ENCODE results near the gene KDM1A.

The KDM1A gene

DNA sequence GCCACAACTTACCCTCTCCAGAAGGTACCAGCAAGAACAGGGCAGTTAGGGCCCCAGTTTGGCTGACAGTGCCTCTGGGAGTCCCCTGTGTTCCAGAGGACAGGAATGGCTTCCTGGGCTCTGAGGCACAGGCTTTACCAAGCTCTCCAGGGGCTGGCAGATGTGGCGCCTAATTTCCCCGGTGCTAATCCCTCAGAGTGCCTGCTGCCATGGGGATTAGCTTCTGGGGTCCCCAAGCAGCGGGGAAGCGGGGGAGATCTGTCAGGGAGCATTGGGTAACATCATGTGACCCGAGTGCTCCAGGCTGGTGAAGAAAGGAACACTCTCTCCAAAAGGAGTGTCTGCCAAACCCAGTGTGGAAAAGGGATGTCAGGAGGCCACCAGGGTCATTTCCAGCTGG lies 46.5 kb upstream of the KDM1A start, which contains the start of gene LACTBL1:
TSS of gene LACTBL1 (minus strand) at position 107 of the 400 bp plus-strand sequence. CDS start 550 bp downstream, outside the sequence.
- Histone ChIP-seq H3K79me1 (ENCODE audit: low read length) (no peaks in the 10 kb centered on the region), H3K4me3 (ENCODE audit: low read depth, low read length) (no peak within 1 kb of the TSS), H2AK5ac (ENCODE audit: low read length) (no peak within 1 kb of the TSS), H3K27ac (ENCODE audit: low read depth, low read length) (no peak within 1 kb of the TSS), H3K18ac (ENCODE audit: low read length) (no peak within 1 kb of the TSS), H3K14ac (ENCODE audit: low read length) (no peak within 1 kb of the TSS), H4K12ac (ENCODE audit: low read depth, low read length) (no peak within 1 kb of the TSS), H4K91ac (ENCODE audit: low read depth, low read length) (no peak within 1 kb of the TSS), H2BK5ac (ENCODE audit: low read depth, low read length, poor library complexity) (no peak within 1 kb of the TSS), H2AFZ (ENCODE audit: insufficient read depth, low read length, poor library complexity) (no peak within 1 kb of the TSS), H3K9ac (ENCODE audit: low read length) (no peak within 1 kb of the TSS), H2BK12ac (ENCODE audit: low read length) (no peak within 1 kb of the TSS), H3K4me2 (ENCODE audit: low read length) (no peak within 1 kb of the TSS), H3K36me3 (ENCODE audit: control insufficient read depth in 1 of 2, insufficient read depth in 2 of 2, low read length in 2 of 2) (no peaks in the 10 kb centered on the region), H4K8ac (ENCODE audit: low read depth, low read length) (no peak within 1 kb of the TSS), H3K23ac (ENCODE audit: low read length) (no peak within 1 kb of the TSS), H3K9me3 (ENCODE audit: insufficient read depth, low read depth, low read length) (no peaks in the 10 kb centered on the region), H2BK120ac (ENCODE audit: insufficient read depth, low read length, poor library complexity) (no peak within 1 kb of the TSS), H3K27me3 (ENCODE audit: insufficient read depth, low read length) (no peaks in the 10 kb centered on the region), H3K79me2 (ENCODE audit: control insufficient read depth, insufficient read depth, low read length, poor library complexity) (no peaks in the 10 kb centered on the region), H3K4ac (ENCODE audit: low read depth, low read length) (no peak within 1 kb of the TSS), H3K4me1 (ENCODE audit: control insufficient read depth in 1 of 2, insufficient read depth in 2 of 2, low read length in 2 of 2) (peaks cover 3 to 7% of the 10 kb centered on the region in 2 experiments)
- no peak for DNase-seq
- WGBS (ENCODE audit: extremely low coverage, insufficient coverage, insufficient read length): no CpG with 5 or more reads among the region's 5 CpGs

DNA sequence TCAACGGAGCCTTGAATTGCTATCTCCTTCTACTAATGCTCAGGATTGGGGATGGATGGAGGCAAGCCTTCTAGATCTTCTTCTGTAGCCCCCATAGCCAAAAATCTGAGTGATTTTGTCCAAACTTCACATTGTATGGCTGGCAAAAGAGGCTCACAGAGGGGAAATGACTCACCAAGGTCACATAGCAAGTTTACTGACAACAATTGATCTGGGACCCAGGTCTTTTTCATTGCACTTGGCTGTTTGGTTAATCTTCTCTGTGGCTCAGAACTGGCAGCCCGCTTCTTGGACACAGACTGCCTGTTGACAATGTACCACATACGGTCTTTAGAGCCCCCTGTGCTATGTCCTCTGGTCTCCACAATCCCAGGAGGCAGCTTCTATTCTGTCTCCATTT lies 43.6 kb upstream of the KDM1A start:
- H4K12ac ChIP-seq (ENCODE audit: low read depth, low read length): no peak overlapping the region
- WGBS (ENCODE audit: extremely low coverage, insufficient coverage, insufficient read length): no CpG with 5 or more reads among the region's 3 CpGs
- no peaks in the 10 kb centered on the region for H3K27me3 ChIP-seq (ENCODE audit: insufficient read depth, low read length)

GRCh38 chr1:22976127-22976460 lies 43.2 kb upstream of the KDM1A start:
- no peak overlapping the region for H3K4me3 ChIP-seq (ENCODE audit: low read depth, low read length)
- H3K14ac ChIP-seq (ENCODE audit: low read length): no peak overlapping the region
- H4K91ac ChIP-seq (ENCODE audit: low read depth, low read length): no peak overlapping the region
- no peak overlapping the region for H2AK5ac ChIP-seq (ENCODE audit: low read length)
- H3K27ac ChIP-seq (ENCODE audit: low read depth, low read length): no peak overlapping the region
- WGBS (ENCODE audit: extremely low coverage, insufficient coverage, insufficient read length): no CpG with 5 or more reads among the region's 4 CpGs
- H2AFZ ChIP-seq (ENCODE audit: insufficient read depth, low read length, poor library complexity): peak overlapping the region; percentile 10
- H4K8ac ChIP-seq (ENCODE audit: low read depth, low read length): peak overlapping the region; percentile 64
- no peaks in the 10 kb centered on the region for H3K27me3 ChIP-seq (ENCODE audit: insufficient read depth, low read length)
- no peak overlapping the region for H2BK120ac ChIP-seq (ENCODE audit: insufficient read depth, low read length, poor library complexity)
- H3K79me1 ChIP-seq (ENCODE audit: low read length): no peaks in the 10 kb centered on the region
- H3K23ac ChIP-seq (ENCODE audit: low read length): no peak overlapping the region
- no peak overlapping the region for H3K9ac ChIP-seq (ENCODE audit: low read length)
- H3K18ac ChIP-seq (ENCODE audit: low read length): no peak overlapping the region
- H3K4me2 ChIP-seq (ENCODE audit: low read length): no peak overlapping the region
- H2BK5ac ChIP-seq (ENCODE audit: low read depth, low read length, poor library complexity): no peak overlapping the region
- DNase-seq: no peak
- H3K36me3 ChIP-seq (ENCODE audit: control insufficient read depth in 1 of 2, insufficient read depth in 2 of 2, low read length in 2 of 2): no peaks in the 10 kb centered on the region
- peak overlapping the region; percentile 51 for H4K12ac ChIP-seq (ENCODE audit: low read depth, low read length)
- H3K4ac ChIP-seq (ENCODE audit: low read depth, low read length): no peak overlapping the region
- H2BK12ac ChIP-seq (ENCODE audit: low read length): no peak overlapping the region
- no peaks in the 10 kb centered on the region for H3K79me2 ChIP-seq (ENCODE audit: control insufficient read depth, insufficient read depth, low read length, poor library complexity)
- H3K9me3 ChIP-seq (ENCODE audit: insufficient read depth, low read depth, low read length): no peaks in the 10 kb centered on the region
- H3K4me1 ChIP-seq (ENCODE audit: control insufficient read depth in 1 of 2, insufficient read depth in 2 of 2, low read length in 2 of 2): peaks cover 3 to 7% of the 10 kb centered on the region in 2 experiments

More for the DNA sequence above, 43.6 kb upstream of the KDM1A start:
- Histone ChIP-seq H3K9me3 (ENCODE audit: insufficient read depth, low read depth, low read length) (no peaks in the 10 kb centered on the region), H3K4me1 (ENCODE audit: control insufficient read depth in 1 of 2, insufficient read depth in 2 of 2, low read length in 2 of 2) (peaks cover 3 to 7% of the 10 kb centered on the region in 2 experiments), H3K27ac (ENCODE audit: low read depth, low read length) (no peak overlapping the region), H2BK120ac (ENCODE audit: insufficient read depth, low read length, poor library complexity) (no peak overlapping the region), H3K14ac (ENCODE audit: low read length) (no peak overlapping the region), H2AK5ac (ENCODE audit: low read length) (no peak overlapping the region), H3K36me3 (ENCODE audit: control insufficient read depth in 1 of 2, insufficient read depth in 2 of 2, low read length in 2 of 2) (no peaks in the 10 kb centered on the region), H3K4ac (ENCODE audit: low read depth, low read length) (no peak overlapping the region), H3K79me1 (ENCODE audit: low read length) (no peaks in the 10 kb centered on the region), H4K91ac (ENCODE audit: low read depth, low read length) (no peak overlapping the region), H4K8ac (ENCODE audit: low read depth, low read length) (peak overlapping the region; percentile 17), H3K18ac (ENCODE audit: low read length) (no peak overlapping the region), H3K23ac (ENCODE audit: low read length) (no peak overlapping the region), H3K4me2 (ENCODE audit: low read length) (no peak overlapping the region), H3K4me3 (ENCODE audit: low read depth, low read length) (no peak overlapping the region), H3K79me2 (ENCODE audit: control insufficient read depth, insufficient read depth, low read length, poor library complexity) (no peaks in the 10 kb centered on the region), H2BK5ac (ENCODE audit: low read depth, low read length, poor library complexity) (no peak overlapping the region), H2BK12ac (ENCODE audit: low read length) (no peak overlapping the region), H3K9ac (ENCODE audit: low read length) (no peak overlapping the region), H2AFZ (ENCODE audit: insufficient read depth, low read length, poor library complexity) (no peak overlapping the region)
- DNase-seq: no peak

DNA sequence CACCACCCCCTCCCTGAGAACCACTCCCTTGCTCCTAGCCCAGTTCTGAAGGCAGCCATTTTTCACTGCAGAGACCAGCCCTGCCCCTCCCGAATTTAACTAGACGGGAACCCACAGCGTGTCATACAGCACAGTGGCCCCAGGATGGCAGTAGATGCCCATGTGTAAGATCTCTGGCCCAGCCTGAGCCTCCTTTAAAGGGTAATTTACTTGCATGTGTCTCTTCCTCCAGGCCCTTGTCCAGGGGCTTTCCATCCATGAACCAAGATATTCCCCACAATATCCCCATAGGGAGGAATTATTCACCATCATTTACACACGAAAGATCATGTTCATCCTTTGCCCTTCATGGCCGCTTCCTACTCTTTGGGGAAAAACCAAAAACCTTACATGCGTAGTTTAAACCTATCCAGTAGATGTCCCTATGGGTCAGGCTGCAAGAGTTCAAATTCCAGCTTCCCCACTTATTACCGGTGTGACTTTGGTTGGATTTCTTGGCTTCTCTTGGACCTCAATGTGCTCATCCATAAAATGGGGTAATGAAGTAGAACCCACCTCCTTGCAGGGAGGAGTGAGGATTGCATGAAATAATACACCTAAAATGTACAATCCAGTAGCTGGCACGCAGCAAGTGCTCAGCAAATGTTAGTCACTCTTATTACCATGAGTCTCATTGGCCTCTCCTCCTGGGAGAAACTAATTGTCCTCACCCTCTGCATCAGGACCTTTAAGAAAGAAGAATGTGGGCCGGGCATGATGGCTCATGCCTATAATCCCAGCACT lies 42.6 kb upstream of the KDM1A start:
- no peak overlapping the region for H2BK120ac ChIP-seq (ENCODE audit: insufficient read depth, low read length, poor library complexity)
- peak overlapping the region; percentile 64 for H4K8ac ChIP-seq (ENCODE audit: low read depth, low read length)
- H3K79me1 ChIP-seq (ENCODE audit: low read length): no peaks in the 10 kb centered on the region
- no peak overlapping the region for H3K18ac ChIP-seq (ENCODE audit: low read length)
- no peak overlapping the region for H3K4ac ChIP-seq (ENCODE audit: low read depth, low read length)
- peak overlapping the region; percentile 10 for H2AFZ ChIP-seq (ENCODE audit: insufficient read depth, low read length, poor library complexity)
- peaks cover 0 to 4% of the 10 kb centered on the region in 2 experiments for H3K4me1 ChIP-seq (ENCODE audit: control insufficient read depth in 1 of 2, insufficient read depth in 2 of 2, low read length in 2 of 2)
- H4K12ac ChIP-seq (ENCODE audit: low read depth, low read length): peak overlapping the region; percentile 51
- no peak overlapping the region for H2AK5ac ChIP-seq (ENCODE audit: low read length)
- no peaks in the 10 kb centered on the region for H3K36me3 ChIP-seq (ENCODE audit: control insufficient read depth in 1 of 2, insufficient read depth in 2 of 2, low read length in 2 of 2)
- H3K79me2 ChIP-seq (ENCODE audit: control insufficient read depth, insufficient read depth, low read length, poor library complexity): no peaks in the 10 kb centered on the region
- H2BK12ac ChIP-seq (ENCODE audit: low read length): no peak overlapping the region
- no peaks in the 10 kb centered on the region for H3K9me3 ChIP-seq (ENCODE audit: insufficient read depth, low read depth, low read length)
- H3K4me3 ChIP-seq (ENCODE audit: low read depth, low read length): no peak overlapping the region
- H3K27ac ChIP-seq (ENCODE audit: low read depth, low read length): no peak overlapping the region
- no peak overlapping the region for H3K9ac ChIP-seq (ENCODE audit: low read length)
- H2BK5ac ChIP-seq (ENCODE audit: low read depth, low read length, poor library complexity): no peak overlapping the region
- H3K4me2 ChIP-seq (ENCODE audit: low read length): no peak overlapping the region
- no peak overlapping the region for H3K14ac ChIP-seq (ENCODE audit: low read length)
- no CpG with 5 or more reads among the region's 9 CpGs for WGBS (ENCODE audit: extremely low coverage, insufficient coverage, insufficient read length)
- no peak overlapping the region for H3K23ac ChIP-seq (ENCODE audit: low read length)
- no peaks in the 10 kb centered on the region for H3K27me3 ChIP-seq (ENCODE audit: insufficient read depth, low read length)
- peak; percentile 76 to 86 for DNase-seq
- H4K91ac ChIP-seq (ENCODE audit: low read depth, low read length): no peak overlapping the region

All from trophoblast cell (in vitro differentiated cells and primary cell).